HPDE6-E6E7 (cell line): ENCODE data around the gene HLA-B.
"Not testable (repeated sequence)": the region's sequence is repeated elsewhere in the genome, so short reads cannot be mapped to it uniquely, and the experiment has no call there.

Experiments used
- DNase-seq: peaks from one replicate; pipeline ENCODE4 v3.0.0; 2011; ENCODE audit warnings: missing footprints; ENCODE audit errors: extremely low spot score

Gene HLA-B

DNA sequence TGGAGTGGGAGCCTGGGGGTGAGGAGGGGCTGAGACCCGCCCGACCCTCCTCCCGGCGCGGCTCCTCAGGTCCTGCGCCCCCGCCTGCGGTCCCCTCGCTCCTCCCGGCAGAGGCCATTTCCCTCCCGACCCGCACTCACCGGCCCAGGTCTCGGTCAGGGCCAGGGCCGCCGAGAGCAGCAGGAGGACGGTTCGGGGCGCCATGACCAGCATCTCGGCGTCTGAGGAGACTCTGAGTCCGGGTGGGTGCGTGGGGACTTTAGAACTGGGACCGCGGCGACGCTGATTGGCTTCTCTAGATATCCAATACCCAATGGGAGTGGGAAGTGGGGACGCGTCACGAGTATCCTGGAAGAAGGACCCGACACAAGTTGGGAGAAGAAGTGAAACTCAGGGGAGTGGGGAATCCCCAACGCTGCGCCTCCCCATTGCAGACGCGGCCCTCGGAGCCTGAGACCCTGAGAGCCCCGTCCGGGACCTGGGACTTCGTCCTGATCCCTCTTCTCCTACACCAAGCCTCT, at the start of gene HLA-B:
HLA-B (minus strand) TSS at position 234 of the 521 bp plus-strand sequence; CDS start at position 213, 21 bp downstream.
- DNase-seq: peak; percentile 60

DNA sequence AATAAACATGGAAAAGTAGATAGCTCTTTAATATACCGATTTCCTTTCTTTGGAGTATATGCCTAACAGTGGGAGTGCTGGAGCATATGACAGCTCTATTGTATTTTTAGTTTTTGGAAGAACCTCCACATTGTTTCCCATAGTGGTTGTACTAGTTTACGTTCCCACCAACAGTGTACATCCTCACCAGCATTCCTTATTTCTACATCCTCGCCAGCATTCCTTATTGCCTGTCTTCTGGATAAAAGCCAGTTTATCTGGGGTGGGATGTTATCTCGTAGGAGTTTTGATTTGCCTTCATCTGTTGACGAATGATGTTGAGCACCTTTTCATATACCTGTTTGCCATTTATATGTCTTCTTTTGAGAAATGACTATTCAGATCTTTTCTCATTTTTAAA, 49.0 kb upstream of the HLA-B start:
- DNase-seq: no peak

DNA sequence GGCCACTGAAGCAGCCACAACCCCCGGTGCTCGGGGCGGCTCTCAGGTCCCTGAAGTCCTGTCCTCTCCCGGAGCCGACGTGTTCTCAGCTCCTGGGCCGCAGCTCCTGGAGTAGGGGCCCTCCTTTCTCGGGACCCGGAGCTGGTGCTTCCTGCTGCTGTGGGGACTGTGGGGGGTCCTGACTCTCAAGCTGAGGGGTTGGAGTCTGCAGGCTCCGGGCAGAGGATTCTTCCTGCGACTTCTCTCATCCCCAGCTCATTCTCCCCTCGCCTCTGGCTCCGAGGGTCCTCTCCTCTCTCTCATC, 47.0 kb upstream of the HLA-B start:
- not testable (repeated sequence) for DNase-seq

DNA sequence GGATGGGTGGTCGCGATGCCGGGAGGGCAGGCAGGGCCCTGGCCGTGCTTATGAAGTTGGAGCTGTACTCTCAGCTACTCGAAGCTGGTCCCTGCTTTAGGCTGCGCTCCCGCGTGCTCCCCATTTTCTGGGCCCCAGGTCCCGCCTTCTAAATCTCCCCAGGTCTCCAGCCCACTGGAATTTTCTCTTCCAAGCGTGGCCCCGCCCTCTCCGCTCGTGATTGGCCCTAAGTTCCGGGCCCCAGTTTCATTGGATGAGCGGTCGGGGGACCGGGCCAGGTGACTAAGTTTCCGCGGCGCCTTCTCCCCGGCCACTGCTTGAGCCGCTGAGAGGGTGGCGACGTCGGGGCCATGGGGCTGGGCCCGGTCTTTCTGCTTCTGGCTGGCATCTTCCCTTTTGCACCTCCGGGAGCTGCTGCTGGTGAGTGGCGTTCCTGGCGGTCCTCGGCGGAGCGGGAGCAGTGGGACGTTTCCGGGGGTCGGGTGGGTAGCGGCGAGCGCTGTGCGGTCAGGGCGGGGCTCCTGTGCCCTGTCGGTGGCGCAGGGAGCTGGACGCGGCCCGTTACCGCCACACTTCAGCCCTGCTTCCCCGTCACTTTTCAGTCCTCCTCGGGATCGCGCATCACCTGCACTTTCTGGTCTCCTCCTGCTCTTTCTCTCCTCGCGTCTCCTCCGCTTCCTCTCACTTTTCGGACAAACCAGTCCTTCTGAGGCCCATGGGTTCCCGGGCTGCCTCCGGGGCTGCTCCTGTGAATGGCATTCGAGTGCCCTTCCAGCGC, 46.5 kb upstream of the HLA-B start, which contains the start of gene MICA:
MICA (plus strand) TSS at position 313 of the 778 bp plus-strand sequence; CDS start at position 351, 38 bp downstream.
- DNase-seq: peak; percentile 95

DNA sequence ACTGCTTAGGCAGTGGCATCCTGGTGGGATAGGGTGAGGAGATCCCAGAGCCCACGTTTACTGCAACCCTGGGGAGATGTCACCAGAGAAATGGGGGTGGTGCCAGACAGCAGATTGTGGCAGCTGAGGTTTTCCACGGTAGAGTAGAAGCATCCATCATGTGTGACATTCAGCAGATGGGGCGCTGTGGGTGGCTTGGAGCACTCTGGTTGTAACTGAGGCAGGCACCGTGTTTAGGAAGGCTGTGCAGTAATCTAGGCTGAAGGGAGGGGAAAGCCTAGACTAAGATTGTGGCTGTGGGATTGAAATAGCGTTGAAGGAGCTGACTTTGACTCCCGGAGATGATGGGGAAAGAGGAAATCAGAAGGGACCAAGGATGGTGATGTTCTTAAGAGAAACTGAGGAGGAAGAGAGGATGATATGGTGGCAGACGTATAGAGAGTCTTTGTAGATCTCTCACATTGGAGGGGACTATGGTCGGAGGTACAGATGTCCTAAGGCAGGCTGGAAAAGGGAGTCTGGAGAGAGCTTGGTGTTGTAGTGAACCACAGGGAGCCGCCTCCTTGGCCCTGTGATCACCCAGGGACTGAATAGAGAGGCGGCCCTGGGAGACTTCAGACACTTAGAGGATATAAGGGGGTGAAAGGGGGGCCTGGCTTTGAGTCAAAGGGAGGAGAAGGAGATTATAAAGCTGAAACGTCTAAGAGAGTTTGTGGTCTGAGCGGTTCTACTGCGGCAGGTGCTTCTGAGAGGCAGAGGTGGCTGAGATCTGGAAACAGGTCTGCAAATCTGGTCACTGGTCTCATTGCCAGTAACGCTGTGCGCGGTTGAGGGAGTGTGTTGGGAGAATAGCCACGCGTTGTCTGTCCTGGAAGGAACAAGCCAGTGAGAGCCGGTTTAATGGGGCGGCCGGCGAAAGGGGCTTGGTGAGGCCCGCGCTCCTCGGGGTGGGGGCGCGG, 45.6 kb upstream of the HLA-B start:
- no peak for DNase-seq

DNA sequence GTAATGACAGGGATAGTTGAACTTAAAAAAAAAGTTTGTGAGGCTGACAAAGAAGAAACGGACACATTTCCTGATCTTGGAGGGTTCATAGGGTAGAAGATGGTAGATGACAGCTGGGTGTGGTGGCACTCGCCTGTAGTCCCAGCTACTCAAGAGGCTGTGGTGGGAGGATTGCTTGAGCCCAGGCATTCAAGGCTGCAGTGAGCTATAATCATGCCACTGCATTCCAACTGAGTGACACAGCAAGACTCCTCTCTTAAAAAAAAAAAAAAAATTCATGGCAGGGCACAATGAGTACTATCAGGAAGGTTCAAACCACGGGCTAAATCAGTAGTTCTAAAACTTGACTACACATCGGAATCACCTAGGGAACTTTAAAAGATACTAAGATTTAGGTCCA, 44.4 kb upstream of the HLA-B start:
- no peak for DNase-seq

DNA sequence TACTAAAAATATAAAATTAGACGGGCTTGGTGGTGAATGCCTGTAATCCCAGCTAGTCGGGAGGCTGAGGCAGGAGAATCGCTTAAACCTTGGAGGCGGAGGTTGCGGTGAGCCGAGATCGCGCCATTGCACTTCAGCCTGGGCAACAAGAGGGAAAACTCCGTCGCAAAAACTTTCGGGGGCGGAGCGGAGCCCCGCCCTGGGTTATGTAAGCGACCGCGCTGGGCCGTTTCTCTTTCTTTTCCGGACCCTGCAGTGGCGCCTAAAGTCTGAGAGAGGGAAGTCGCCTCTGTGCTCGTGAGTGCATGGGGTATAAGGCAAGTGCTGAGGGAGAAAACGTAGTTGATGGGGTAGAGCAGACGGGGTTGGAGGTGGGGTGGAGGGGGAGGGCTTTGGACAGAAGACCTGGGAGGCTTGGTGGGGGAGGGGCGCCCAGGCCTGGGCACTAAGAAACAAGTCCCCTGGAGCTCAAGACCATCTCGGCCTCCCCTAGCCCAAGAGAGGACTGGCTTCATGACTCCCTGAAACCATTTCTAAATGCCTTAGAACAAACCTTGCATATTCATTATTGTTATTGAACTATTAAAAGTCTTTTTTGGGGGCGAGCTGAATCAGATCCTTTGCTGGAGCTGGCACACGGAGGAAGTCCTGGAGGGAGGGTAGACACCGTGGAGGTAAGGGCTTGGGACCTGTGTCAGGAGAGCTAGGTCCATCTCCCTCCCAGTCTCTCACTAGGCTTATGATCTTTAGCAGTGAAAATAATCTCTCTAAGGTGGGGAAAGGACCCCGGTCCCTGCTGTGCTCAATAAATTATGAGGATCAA, 43.7 kb upstream of the HLA-B start:
- DNase-seq: no peak

DNA sequence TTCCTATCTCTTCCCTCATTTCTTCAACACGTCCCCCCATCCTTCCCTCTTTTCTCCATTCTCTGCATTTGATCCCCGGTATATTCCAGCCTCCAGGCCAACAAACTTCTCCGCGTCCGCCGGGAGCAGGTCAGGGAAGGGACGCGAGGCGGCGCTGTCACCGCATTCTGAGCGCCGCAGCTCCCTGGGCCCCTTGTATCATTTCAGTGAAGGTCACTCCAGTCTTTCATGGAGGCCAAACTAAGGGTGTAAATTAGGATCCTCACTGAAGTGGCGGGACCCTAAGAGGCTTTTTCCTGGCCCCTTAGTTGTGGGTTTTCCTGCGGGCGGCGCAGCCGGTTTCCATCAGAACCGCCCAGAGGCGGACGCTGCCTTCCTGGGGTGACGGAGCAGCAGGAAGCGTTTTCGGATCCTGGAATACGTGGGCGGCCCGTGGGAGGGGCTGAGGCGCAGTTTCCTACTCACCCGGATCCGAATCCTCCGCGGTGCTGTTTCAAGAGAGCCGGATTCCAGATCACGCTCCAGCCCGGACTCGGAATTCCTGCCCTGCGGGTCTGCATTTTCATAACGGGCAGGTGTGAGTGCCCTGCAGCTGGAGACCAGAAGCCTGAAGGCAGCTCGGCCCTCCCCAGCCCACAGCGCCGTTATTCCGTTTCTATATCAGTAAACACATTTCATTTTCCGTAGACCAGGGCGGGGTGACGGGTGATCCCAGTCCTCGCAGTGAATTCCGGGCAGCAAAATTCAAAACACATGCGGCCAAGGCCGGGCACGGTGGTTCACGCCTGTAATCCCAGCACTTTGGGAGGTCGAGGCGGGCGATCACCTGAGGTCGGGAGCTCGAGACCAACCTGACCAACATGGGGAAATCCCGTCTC, 42.8 kb upstream of the HLA-B start:
- DNase-seq: peak; percentile 66

DNA sequence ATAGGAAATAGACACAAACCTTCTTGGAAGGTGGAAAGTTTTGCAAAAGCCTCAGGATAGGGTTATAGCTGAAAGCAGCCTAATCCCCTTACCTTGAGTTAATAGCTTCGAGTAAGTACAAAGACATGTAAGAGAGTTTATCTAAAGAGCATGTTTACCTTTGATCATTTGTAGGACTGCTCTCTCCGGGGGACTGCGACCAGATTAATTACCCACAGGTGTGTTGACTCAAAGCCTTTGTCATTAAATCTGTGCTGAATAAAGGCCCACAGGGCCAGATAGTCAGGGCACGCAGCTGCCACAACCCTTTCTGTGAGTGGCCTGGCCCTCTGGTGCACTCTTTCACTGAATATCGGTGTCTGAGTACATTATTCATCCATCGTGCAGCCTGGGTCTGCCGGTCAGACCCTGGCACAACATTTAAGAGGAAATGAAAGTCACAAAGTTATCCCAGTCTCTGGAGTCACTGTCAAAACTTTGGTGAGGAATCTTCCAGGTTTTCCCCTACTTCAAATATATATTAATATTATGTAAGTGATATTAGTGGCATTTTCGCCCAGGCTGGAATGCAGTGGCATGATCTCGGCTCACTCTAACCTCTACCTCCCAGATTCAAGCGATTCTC, 41.0 kb upstream of the HLA-B start:
- no peak for DNase-seq

DNA sequence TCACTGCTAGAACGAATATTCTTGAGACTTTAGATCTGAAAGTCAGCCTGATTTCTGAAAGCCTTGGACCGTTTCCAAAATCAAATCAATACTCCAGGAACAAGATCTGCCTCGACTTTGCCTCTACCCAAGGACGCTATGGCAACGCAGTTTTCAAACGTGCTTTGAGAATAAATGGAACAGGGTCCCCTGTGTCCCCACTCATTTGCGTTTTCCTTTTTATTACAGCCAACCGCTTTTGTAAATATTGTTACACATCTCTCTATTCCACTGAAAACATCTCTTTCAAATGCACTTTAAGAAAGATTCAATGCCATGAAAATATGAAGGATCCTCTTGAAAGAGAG, 40.1 kb upstream of the HLA-B start:
- not testable (repeated sequence) for DNase-seq

DNA sequence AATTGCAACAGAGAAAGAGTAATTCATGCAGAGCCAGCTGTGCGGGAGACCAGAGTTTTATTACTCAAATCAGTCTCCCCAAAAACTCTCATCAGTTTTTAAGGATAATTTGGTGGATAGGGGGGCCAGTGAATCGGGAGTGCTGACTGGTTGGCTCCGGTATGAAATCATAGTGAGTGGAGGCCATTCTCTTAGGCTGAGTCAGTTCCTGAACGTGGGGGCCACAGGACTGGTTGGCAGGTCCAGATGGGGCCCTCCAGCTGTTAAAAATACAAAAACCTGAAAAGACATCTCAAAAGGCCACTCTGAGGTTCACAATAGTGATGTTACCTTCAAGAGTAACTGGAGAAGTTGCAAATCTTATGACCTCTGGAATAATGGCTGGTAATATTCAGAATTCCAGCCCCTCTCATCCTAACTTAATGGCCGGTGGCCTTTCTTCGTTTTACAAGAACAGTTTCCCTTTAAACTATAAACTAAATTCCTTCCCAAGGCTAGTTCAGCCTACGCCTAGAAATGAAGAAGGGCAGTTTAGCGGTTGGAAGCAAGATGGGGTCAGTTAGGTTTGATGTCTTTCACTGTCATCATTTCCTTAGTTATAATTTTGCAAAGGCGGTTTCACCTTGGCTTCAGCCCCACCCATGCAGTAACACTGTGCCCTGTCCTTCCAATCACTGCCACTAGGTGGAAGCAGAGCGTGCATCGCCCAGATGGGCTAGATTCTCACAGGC, 39.6 kb upstream of the HLA-B start:
- no peak for DNase-seq

DNA sequence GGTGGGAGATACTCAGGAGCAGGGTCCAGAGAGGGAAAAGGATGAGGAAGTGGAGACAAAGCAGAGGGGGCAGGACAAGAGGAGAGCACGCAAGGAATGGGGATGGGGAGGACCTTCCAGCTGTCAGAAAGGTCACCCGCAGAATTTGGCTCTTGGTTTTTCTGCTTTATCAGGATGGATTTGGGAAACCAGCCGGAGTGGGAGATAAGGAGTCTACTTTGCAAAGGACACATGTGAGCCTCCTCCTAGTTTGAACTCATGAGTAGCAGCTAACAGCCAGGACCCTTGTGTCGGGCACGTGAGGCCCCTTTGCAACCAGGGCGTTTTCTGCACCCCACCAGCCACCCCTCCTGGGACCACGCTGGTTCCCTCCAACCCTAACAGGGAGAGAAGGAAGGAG, 38.9 kb upstream of the HLA-B start:
- DNase-seq: no peak

DNA sequence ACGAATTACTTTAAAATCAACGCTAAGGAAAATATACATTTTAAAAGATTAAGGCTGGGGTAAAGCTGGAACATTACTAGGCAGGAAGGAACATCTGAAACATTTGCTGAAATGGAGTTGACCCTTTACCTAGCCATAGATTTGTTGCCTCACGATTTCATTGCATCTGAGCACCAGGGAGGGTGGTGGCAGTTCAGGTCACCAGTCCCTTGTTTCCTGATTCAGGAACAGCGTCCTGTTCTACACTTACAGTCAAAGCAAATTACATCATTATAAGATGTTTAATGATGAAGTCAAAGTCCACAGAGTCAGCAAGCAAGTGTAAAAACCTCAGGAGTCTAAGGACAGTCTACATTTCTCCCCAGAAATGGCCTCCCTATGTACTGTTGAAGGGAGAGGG, 37.4 kb upstream of the HLA-B start:
- no peak for DNase-seq

DNA sequence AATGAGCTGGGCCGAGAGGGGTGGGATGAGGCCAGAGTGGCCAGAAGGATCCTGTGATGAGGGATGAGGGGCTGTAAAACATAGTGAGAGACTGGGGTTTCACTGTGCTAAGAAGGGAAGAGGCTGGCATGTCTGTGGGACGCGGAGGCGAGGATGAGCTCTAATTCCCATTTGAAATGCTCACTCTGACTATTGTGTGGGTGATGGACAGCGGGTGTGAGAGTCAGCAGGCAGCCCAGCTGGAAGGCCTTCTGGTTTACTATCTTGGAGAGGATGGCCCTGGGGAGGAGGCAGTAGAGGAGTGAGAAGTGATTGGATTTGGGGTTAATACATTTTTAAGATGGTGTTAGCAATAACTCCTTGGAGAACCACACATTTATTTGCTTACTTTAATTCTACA, 37.0 kb upstream of the HLA-B start:
- no peak for DNase-seq

DNA sequence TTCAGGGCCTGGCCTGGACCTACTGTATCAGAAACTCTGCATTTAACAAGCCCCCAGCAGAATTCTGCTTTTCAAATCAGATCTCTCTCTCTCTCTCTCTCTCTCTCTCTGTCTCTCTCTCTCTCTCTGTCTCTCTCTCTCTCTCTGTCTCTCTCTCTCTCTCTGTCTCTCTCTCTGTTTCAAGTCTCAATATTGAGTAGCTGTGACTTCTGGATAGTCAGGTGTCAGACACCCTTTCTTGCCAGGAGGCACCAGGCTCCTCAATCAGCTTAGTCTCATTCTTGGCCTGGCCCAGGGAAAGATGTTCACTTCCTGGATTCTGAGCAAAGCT, 32.8 kb upstream of the HLA-B start:
- not testable (repeated sequence) for DNase-seq

DNA sequence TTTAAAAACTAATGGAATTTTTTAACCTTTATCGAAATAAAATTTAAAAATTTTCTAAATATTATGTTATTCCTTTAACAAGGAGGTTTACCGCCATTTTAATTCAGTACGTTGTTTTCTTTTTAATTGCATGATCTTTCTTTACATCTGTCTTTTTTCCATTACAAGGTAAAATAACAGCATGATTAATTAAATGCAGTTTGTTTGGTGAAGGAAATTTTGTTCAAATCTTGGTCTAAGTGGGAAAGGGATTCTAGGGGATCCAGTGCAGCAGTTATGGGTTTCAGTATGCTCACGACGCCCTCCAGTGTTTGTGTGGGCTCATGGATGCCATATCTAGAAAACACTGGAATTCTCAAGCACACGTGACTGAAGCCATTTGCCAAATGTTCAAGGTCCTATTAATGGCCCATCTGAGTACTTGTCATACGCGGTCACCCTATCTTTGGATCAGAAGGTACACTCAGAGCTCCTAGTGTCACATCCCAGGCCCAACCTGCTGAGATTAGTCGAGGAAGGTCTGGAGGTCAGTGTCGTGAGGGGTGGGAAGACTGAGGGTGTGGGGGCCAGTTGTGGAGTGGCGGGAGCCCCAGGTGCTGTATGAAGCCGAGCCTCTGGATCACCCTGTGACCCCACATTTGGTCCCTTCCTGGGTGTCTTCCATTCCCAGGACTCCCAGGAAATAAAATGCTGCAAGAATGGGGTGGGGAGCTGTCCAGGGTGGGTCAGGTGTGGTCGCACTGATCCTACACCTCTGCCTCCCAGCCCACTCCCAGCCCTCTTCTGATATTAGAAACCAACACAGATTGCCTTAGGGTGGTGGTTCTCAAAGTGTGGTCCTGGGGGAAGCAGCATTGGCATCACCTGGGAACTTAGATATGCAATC, 32.2 kb upstream of the HLA-B start:
- DNase-seq: not testable (repeated sequence)

DNA sequence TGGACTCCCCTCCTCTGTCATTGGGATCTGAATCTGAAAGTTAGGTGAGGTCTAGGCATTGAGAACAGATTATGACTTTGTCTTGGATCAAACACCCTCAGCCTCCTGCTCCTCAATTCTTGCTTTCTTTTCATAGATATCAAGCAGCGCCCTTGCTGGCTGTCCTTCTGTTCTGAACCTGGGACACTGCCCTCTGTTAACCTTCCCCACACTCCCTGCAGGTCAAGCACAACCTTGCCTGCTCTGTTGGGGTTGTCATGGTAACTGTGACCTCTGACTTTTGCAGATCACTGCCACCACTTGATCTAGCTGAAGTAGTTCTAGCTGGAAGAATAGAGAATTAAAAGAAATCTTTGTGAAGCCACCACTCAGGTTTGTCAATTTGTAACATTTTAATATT, 30.0 kb upstream of the HLA-B start:
- no peak for DNase-seq

DNA sequence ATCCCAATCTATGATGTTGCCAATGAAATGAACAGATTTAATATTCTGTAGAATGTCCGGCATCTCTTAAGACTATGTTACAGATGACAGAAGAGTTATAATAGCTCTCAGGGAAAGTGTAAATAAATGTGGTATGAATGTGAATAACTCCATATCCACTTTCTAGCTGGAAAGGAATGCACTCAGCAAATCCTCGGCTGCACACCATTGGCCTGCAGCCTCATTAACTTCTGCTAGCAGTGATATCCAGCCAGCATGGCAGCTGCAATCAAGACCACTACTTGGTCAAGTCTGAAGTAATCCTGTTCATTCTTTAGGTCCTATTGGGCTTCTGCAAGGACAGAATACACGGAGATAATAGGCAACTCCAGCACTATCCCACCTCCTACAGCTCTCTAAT, 29.1 kb upstream of the HLA-B start:
- no peak for DNase-seq

DNA sequence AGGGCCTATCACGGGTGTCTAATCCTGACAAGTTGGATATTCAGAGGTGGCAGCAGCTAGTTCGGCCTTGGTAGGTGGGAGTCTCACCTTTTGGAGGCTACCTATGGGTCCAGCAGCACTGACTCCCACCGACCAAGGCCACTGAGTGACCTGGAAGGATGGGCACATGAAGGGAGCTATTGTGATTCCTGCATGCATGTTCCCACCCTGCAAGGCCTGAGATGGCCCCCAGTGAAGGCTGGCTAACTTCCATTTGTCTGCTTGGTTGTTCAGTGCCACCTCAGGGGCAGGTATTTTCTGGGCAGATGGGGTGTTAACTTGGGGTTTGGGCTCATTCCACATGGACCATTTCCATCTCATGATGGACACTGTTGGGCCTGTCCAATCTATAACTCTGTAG, 28.1 kb upstream of the HLA-B start:
- no peak for DNase-seq
